Measurements from ENCODE around the gene SGMS1.

The SGMS1 gene

DNA sequence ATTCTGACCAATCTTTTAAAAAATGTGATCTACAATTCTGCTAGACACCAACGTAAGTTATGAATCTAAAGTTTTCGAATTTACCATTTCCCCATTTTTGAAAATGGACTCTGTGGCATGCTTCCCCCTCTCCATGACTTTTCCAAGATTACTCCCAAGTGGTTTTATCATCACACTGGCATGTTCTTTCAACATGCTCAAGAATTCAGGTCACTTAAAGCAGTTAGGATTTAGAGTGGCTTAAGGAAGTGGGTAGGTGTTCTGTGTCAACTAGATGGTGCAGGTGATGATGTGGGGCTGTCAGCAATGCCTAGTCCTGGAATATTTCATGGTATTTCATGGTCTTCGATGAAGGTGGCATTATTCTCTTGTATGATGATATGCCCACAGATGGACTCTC is 208.5 kb downstream of the SGMS1 start:
- DNase-seq: no peak

DNA sequence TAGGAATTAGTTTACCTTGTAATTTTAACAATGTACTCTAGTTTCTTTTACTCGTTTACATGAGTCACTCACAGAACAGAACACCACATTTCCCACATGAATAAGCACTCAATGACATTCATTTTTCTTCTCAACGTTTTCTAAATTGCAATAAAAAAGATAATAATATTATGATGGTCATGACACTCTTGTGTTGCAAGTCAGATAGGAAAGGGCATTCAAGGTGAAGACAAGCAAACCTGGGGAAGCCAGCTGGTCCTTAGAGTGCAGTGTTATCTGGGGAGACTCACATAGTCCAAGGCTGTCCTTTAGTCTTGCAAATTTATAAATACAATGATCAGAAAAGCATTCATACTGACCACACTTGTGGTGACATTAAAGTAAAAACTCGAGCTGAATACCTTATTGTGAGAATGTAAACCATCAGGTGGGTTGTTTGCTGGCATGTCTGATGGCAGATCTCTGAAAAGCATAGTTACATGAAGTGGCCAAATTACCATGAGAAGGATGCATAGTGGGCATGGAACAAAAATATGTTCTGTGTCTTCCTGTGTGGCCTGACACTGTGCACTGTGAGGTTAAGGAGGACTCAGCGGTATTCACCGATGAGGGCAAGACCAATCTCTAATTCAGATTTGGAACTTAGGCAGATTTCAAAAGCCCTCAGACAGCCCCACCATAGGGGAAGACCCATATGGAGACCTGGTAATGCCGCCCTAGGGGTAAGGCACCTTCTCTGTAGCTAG is 213.5 kb downstream of the SGMS1 start:
- no peak for DNase-seq

DNA sequence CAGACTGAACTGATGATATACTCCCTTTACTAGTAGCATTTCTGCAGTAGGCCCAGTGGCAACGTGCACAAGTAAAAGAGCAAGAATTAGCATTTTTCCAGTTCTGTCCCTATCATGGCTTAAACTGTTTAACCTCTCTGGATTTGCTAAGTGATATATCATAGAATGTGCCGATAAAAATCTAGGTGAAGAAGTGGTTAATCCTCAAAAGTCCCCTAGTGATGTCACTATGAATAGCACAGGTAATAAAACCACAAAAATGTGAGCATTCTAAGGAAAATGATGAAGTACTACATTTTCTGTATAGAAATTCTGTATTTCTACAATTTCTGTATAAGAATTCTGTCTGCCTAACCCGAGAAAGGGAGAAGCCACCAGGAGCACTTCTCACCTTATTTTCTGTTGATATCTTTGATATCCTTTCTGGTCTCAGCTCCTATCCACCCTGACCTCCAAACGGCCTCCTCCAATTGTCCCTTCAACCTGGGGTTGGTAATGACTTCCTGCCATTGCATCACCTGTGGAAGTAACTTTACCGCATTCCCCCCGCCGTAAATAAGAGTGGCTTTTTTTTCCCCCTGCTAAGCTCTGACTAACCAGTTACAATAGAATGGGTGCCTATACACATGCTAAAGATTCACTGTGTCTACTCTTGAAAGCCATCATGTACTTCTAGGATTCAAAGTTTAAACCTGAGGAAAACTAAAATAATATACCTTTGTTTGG is 216.5 kb downstream of the SGMS1 start:
- no peak for DNase-seq

GRCh38 chr10:50406457-50407070 is 217.2 kb downstream of the SGMS1 start:
- DNase-seq: no peak

GRCh38 chr10:50405723-50406122 is 218.0 kb downstream of the SGMS1 start:
- DNase-seq: no peak

DNA sequence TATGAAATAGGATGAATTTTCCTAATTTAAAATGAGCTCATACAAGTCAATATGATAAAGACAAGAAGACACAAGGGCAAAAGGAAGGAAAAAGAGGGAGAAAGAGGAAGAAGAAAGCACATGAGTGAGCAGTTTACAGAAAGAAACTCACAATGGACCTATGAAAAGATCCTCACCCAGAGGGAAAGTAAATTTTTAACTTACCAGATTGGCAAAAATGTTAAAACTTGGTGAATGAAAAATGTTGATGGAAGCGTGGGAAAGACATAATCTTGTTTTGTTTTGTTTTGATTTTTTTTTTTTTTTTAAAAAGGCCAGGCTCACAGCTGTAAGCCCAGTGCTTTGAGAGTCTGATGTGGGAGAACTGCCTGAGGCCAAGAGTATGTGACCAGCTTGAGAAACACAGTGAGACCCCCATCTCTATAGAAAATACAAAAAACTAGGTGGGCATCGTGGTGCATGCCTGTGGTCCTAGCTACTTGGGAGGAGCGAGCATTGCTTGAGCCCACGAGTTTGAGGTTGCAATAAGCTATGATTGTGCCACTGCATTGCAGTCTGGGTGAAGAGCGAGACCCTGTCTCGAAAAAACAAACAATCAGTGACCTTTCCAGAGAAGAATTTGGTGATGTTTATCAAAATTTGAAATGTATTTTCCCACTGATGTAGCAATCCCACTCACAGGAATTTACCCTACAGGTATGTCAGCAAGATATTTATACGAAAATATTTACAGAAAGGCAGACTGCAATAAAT is 219.6 kb downstream of the SGMS1 start:
- no peak for DNase-seq

GRCh38 chr10:50403074-50403473 is 220.7 kb downstream of the SGMS1 start:
- DNase-seq: no peak

DNA sequence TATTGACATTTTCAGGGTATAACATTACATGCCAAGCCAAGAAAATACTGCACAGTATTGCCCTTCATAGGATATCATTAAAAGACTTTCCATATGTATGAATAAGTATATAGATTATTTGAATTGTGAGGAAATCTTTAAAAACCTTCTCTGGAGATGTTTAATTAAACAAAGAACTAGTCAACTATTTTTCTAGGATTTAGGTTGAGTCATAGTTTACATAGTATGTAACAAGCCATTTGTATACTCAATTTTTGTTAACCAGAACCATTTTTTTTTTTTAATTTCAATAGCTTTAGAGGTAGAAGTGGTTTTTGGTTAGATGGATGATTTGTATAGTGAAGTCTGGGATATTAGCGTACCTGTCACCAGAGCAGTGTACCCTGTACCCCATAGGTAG is 221.3 kb downstream of the SGMS1 start:
- no peak for DNase-seq

DNA sequence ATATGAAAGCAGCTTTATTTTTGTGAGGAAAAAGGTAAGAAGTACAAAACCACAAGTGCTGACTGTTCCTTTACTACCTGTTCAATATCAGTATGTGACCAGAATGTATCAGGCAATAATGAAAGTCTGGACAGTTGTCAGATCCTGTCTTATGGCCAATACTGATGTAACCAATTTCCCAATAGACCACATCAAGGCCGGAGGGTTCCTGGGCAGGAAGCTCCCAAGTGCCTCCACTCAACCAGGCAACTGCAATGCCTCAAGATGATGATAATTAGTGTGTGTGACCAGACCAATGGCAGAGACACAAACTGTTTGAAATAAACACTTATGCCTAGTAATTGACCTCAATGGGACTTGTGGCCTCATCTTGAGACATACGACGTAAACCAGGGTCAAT is 223.1 kb downstream of the SGMS1 start:
- DNase-seq: no peak

- no peak for DNase-seq
These were observed 224.9 kb downstream of the SGMS1 start for GRCh38 chr10:50398823-50399222.

GRCh38 chr10:50398381-50398780 is 225.4 kb downstream of the SGMS1 start:
- DNase-seq: no peak

- no peak for DNase-seq
These were observed 226.2 kb downstream of the SGMS1 start for GRCh38 chr10:50397312-50398140.

DNA sequence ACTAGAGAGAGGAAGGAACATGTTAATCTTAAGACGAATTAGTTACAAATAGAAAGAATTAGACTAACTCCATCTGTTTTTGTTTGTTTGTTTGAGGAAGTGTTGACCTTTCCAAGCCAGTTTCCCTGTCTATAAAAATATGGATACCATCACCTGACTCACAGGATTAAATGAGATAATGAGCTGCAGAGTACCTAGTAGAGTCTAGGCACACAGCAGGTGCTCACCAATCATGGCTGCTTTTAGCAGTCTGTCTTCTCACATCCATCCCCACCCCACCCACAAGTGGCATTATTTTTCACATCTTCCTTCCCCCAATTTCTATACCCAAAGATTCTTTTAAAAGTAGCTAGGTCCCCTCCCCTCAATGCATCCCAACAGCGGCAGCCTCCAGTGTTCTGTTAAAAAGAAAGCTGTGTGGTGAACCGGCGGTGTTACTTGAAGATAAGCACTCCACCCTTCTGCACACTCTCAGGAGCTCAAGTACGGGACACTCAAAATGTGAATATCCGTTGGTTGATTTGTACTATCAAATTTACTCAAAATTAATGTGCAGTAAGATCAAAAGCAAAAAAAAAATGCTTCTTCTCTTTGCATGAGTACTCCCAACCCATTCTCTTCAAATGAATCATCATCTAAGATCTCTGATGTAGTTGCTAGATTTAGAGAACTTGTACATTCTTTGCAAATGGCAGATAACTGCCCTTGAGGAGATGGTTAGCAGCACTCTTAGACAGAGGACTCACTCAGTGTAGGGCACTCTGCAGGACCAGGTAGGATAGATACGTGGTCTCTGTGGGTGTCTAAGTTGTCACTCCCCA is 227.1 kb downstream of the SGMS1 start:
- DNase-seq: no peak

DNA sequence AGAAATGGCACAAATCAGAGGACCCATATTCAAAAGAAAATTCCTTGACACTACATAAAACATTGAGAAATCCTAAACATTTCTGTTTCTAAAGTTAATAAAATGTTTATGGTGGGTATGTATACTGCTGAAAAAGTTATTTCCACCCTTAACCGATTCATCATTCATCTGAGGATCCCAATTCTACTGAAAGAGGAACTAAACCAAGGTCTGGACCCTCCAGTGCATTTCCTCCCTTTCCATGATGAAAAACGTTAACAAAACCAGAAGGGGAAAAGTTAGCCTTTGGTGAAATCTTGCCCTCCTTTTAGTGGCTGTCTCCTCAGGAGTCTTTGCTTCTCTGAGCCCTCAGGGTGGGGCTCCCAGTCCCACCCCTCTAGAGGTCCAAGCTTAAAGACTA is 227.9 kb downstream of the SGMS1 start:
- no peak for DNase-seq

GRCh38 chr10:50395271-50395670 is 228.5 kb downstream of the SGMS1 start:
- DNase-seq: no peak

DNA sequence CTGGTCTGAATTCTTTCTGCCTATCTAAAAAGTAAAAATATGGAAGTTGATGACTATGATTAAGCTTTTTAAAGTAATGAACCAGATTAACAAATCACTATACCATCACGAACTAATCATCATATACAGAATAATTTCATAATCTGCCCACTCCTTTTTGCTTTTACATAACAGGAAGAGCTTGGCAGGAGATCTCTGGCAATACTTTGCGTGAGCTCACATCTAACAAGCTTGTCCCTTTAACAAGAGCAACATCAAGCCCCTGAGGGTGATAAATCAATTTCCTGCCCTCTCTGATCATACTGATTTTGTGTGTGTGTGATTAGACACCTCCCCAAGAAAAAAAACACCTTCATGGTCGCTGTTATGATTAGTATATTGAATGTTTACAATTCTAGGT is 228.9 kb downstream of the SGMS1 start:
- DNase-seq: no peak

- no peak for DNase-seq
These were observed 229.8 kb downstream of the SGMS1 start for GRCh38 chr10:50393784-50394467.

DNA sequence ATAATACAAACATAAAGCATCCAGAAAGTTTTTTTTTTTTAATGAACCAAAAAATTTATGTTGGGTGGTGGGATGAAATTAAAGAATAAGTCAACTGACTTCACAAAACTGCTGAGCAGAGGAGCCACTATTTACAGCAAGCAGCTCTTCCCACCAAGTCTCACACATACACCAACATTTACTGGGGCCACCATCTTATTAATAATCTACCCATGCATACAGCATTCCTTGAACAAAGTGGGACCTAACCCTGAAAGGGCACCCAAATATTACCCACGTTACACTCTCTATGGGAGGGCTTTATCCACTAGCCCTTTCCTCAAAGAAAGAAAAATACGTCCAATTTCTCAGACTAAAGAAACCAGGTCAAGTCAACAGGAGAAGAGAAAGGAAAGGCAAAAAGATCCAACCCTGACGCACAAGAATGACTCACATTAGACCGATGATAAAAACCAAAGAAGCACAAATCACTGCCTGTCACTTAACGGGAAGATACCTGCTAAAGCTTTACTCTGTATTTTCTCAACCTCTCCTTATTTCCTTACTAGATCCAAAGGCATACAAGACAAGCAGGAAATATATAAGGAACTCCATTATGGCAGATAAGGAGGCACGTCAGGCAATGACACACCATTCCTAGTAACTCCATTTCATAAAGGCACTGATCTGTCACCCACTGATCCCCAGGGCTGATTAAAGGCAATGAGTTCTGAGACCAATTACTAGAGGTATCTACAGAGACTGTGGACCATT is 230.6 kb downstream of the SGMS1 start:
- no peak for DNase-seq

DNA sequence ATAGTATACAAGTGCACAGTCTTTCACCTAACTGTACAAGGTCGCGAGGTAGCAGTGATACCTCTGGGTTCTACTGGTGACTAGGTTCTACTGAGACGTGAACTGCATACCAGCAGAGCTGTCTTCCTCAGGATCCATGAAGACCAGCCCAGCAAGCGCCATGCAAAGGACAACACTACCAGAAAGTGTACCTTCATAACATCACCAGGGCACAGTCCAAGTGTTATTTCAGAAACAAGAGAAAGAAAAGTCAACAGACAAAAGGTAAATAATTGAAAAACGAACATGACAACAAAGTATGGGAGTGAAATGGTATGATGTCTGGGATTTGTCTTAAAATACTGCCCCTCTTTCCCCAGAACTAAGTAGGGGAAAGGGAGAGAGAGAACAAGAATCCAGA is 231.3 kb downstream of the SGMS1 start:
- DNase-seq: no peak

DNA sequence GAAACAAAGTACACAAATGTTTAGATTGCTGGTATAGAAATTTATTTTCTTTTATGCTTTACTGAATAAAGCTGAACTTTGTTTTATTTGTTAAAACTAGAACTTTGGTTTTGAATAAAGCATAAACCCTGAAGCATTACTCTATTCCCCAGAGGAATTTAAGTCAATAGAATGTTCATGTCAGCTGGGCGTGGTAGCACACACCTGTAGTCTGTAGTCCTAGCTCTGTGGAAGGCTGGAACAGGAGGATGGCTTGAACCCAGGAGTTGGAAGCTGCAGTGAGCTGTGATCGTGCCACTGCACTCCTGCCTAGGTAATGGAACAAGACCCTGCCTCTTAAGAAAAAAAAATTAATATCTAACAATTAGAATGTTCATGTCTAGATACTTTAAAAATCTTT is 233.5 kb downstream of the SGMS1 start:
- DNase-seq: no peak

Measured in stimulated activated CD4-positive, alpha-beta T cell treated with anti-CD3 and anti-CD28 coated beads, Interleukin-12 subunit alpha, Interleukin-12 subunit beta, amount 100 ng/mL, for 4 hours (primary cell).